Aorta (tissue), 5 donors: ENCODE results near the gene PLXNA4. TPM values are rescaled to one million over a fixed set of nuclear protein-coding genes. Genes with fewer than 3 reads are reported as not detected.

Source experiments
- ATAC-seq: fragments of 200-7000 bp; cut with Tn5 transposase; one replicate; pipeline ENCODE4 v1.9.1; 2022; ENCODE audit warnings: moderate library complexity; ENCODE audit not compliant: low FRiP score
- DNase-seq, 2 donors: peaks; one replicate each; pipeline ENCODE4 v3.0.0-alpha.2; 2020
- H3K27ac ChIP-seq, 2 donors: one replicate each; pipeline ENCODE4 v1.5.1; 2013; ENCODE audit warnings: low read length in 2 of 2, mild to moderate bottlenecking in 2 of 2, moderate library complexity in 2 of 2, control low read depth in 1 of 2, inconsistent platforms in 1 of 2, low read depth in 1 of 2
- H3K27me3 ChIP-seq, 2 donors: one replicate each; pipeline ENCODE4 v1.6.1; 2013; ENCODE audit warnings: control low read depth in 1 of 2, low read length in 1 of 2, mild to moderate bottlenecking in 1 of 2, moderate library complexity in 1 of 2; ENCODE audit not compliant: insufficient read depth in 2 of 2, control insufficient read depth in 1 of 2
- H3K36me3 ChIP-seq, 2 donors: one replicate each; pipeline ENCODE4 v1.6.1; 2013; ENCODE audit warnings: control low read depth in 1 of 2, low read length in 1 of 2, mild to moderate bottlenecking in 1 of 2; ENCODE audit not compliant: insufficient read depth in 2 of 2, control insufficient read depth in 1 of 2
- H3K4me1 ChIP-seq, 2 donors: one replicate each; pipeline ENCODE4 v1.6.1; 2013; ENCODE audit warnings: low read length in 2 of 2, control low read depth in 1 of 2, mild to moderate bottlenecking in 1 of 2, moderate library complexity in 1 of 2; ENCODE audit not compliant: insufficient read depth in 2 of 2, control insufficient read depth in 1 of 2
- H3K4me3 ChIP-seq, 2 donors: one replicate each; pipeline ENCODE4 v1.5.1; 2013; ENCODE audit warnings: low read length in 2 of 2, control low read depth in 1 of 2, mild to moderate bottlenecking in 1 of 2
- H3K9me3 ChIP-seq: one replicate; pipeline ENCODE4 v1.6.1; 2013; ENCODE audit warnings: mild to moderate bottlenecking, low read length; ENCODE audit not compliant: control insufficient read depth
- WGBS, 2 donors: extraction: QIAGEN DNeasy Blood & Tissue Kit; methylation state at CpG; one replicate each; pipeline ENCODE4 v1.1.7; 2013; 5-methylcytosine and 5-hydroxymethylcytosine counted together
- intact Hi-C, 2 donors: fragments of 100-400 bp; cut with DNase I; formaldehyde crosslinking; loops; one replicate each; pipeline versions ENCODE4 v1.14.2 to v1.15.0; 2022
- polyA plus RNA-seq, 2 donors: library from polyadenylated mRNA; stranded (reverse); fragments of 200-250 nt; gene quantifications; one replicate each; pipeline ENCODE4 v1.2.3, GENCODE V29; 2013
- total RNA-seq, 2 donors: library from RNA; stranded (reverse); fragmentation: NEBNext Ultra II Directional; extraction: Animal tissue kit (Norgen Biotek cat#: 25700); gene quantifications; one replicate each; pipeline ENCODE4 v1.2.1, GENCODE V29; 2021
- donor health status: healthy with polysubstance abuse.
- donor health status: Bipolar disorder and iron deficiency.
- donor health status: DM: no; HTN: no; CAD: no.
- donor health status: DM: no; HTN: no; CAD: no.
- donor health status: DM: yes; HTN: yes; CAD: no.

The PLXNA4 gene
- total and polyA plus RNA-seq, 4 donors = 0.59 to 30.1 (median 12.0) TPM

DNA sequence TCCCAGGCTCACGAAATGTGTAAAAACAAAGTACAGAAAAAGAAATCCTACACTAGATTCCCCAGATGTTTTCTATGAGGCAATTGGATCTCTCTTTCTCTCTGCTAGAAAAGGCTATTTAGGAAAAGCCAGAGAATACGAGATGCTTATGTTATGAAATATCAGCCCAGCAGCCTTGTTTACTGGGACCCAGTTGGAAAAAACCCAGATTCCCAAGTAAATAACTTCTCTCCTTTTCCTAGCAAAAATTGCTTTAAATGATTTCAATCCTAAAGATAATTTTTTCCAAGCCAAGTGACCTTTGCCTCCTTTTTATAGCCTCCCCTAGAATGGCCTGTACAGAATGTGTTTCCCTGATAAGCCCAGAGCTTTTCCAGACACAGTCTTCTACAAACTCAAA lies 199.3 kb downstream of the PLXNA4 start:
- WGBS, 2 donors = 10 to 11% methylated on average over 2 of the region's 2 CpGs
- DNase-seq = no peak
- no peaks in the 10 kb centered on the region for H3K27me3 ChIP-seq
- H3K36me3 ChIP-seq = no peaks in the 10 kb centered on the region
- no peak overlapping the region for H3K4me3 ChIP-seq
- no peak for ATAC-seq
- H3K9me3 ChIP-seq = no peaks in the 10 kb centered on the region
- intact Hi-C loops = no loop called here
- peaks cover 0 to 4% of the 10 kb centered on the region in 2 donors for H3K4me1 ChIP-seq
- H3K27ac ChIP-seq = no peak overlapping the region

DNA sequence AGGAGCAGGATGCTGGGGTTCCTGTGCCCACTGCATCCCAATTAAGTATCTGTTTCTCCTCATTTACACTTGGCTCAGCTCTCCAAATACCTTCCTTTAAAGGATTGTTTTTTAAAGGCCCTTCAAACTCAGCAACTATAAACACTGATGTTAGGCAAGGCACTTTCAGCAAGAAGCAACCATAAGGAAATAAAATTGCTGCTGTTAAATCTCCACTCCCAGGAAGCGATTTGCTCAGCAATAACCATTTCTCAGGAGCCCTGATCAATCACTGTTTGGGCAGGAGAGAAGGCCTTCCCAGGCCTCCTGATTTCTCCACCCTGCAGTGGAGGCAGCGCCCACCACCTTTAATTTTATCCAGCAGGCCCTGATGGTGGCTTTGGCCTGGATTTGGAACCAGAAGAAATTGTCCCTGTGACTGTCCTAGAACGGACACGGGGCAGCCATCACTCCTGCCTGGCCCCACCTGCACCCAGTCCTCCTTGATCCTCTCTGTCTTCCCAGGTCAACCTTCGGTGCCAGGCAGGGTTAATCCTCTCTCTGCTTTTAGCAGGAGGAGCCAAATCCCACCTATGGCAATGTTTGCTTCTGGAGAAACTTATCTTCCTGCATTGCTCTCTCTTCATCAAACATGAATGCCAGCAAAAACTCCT lies 199.8 kb downstream of the PLXNA4 start:
- 48 to 52% methylated on average over 5 of the region's 5 CpGs for WGBS, 2 donors
- H3K27ac ChIP-seq = peak overlapping the region in 1 of 2 donors; percentile 73

DNA sequence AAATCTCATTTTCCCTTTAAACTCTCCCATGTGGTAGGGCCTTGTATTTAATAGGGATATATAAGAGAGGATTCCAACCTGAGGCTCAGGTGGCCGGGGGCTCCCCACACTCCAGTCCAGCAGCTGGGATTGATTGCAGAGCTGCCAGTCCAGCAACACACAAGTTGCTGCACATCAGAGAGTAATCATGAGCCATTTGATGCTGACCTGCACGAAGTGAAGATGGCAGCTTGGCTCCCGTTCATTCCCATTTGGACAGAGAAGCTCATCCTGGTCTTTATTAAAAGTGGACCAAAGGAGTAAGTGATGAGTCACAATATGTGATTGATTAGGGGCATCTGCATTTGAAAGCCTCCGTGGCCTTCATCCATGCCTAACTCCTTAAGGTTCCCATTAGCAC lies 202.4 kb downstream of the PLXNA4 start:
- no peak overlapping the region for H3K4me3 ChIP-seq
- no peaks in the 10 kb centered on the region for H3K4me1 ChIP-seq
- H3K27me3 ChIP-seq = no peaks in the 10 kb centered on the region
- ATAC-seq (no peak), DNase-seq (no peak)
- WGBS, 2 donors = 94 to 95% methylated on average over 4 of the region's 4 CpGs
- H3K27ac ChIP-seq = no peak overlapping the region
- intact Hi-C loops = no loop called here
- no peaks in the 10 kb centered on the region for H3K9me3 ChIP-seq
- H3K36me3 ChIP-seq = no peaks in the 10 kb centered on the region

More for the DNA sequence above, 199.8 kb downstream of the PLXNA4 start:
- peaks cover 0 to 4% of the 10 kb centered on the region in 2 donors for H3K4me1 ChIP-seq
- H3K9me3 ChIP-seq = no peaks in the 10 kb centered on the region
- no peaks in the 10 kb centered on the region for H3K36me3 ChIP-seq
- DNase-seq (no peak), ATAC-seq (no peak)
- no peak overlapping the region for H3K4me3 ChIP-seq
- no peaks in the 10 kb centered on the region for H3K27me3 ChIP-seq
- intact Hi-C loops = no loop called here

DNA sequence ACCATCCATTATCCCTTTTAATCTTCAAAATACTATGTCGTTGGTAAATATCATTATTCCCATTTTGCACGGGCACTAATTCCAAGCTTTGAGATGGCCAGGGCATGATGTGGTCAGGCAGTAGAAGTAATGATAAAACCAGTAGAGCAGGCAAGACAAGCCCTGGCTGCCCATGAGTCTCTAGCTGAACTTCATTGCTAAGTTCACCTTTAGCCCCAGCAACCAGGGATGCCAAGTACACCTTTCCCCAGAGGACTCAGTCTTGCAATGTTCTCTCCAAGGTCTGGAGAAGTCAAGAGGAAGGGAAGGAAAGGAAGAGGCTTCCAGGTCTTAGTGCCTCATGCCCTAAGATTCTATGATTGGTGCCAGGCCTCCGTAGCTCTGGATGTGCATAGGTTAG lies 203.2 kb downstream of the PLXNA4 start:
- intact Hi-C loops = no loop called here
- no peak for DNase-seq
- Histone ChIP-seq H3K27me3 (no peaks in the 10 kb centered on the region), H3K9me3 (no peaks in the 10 kb centered on the region), H3K4me3 (no peak overlapping the region), H3K4me1 (no peaks in the 10 kb centered on the region), H3K27ac (no peak overlapping the region), H3K36me3 (no peaks in the 10 kb centered on the region)
- ATAC-seq = no peak
- WGBS, 2 donors = 93 to 95% methylated on average over 3 of the region's 3 CpGs

DNA sequence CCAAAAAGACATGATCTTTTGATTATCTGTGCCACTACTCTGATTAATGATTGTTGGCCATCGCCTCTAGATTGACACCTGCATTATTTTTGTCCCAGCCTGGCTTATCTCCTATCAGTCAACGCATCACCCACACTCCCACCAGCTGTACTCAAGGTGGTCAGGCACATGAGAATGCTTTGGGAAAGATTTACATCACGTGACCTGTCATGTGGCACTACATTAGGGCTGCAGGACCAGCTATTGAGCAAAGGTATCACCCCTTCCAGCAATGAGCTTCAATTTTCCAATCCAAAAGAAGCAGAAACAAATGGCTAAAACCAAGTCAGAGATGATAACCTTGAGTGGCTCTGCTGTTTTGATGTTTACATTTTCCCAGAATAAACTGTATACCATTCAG lies 204.3 kb downstream of the PLXNA4 start:
- Histone ChIP-seq H3K36me3 (no peaks in the 10 kb centered on the region), H3K27me3 (no peaks in the 10 kb centered on the region), H3K4me1 (no peaks in the 10 kb centered on the region), H3K27ac (no peak overlapping the region), H3K4me3 (no peak overlapping the region), H3K9me3 (no peaks in the 10 kb centered on the region)
- ATAC-seq (no peak), DNase-seq (no peak)
- WGBS, 2 donors = 92 to 93% methylated on average over 3 of the region's 3 CpGs
- intact Hi-C loops = no loop called here

DNA sequence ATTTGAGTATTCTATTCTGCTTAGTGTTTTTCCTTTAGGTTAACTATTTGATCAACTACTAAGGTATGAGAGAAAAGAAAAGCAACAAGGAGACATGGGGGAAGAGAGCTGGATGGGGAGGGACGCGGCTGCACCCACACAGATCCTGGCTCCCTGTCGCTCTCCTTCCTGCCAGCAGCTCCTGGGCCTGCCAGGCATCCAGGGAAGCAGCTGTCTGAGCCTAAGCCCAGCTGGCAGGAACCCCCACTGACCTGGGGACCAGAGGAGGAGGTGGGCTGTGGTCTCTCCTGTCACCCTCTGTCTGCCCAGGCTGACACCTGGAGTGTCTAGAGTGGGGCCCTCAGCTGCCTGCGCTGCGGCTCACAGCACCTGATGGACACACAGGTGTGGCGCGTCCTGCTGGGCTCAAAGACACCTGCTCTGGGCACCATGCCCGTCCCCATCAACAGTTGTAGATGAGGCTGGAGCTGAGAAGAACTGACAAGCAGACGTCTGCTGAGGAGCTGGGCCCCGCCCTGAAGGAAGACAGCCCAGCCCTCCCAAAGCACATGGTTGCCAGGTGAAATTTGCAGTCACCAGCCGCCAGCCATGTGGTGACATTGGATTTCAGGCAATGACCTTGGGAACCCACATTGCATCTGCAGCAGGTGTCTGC lies 207.9 kb downstream of the PLXNA4 start:
- ATAC-seq = no peak
- intact Hi-C loops = no loop called here

DNA sequence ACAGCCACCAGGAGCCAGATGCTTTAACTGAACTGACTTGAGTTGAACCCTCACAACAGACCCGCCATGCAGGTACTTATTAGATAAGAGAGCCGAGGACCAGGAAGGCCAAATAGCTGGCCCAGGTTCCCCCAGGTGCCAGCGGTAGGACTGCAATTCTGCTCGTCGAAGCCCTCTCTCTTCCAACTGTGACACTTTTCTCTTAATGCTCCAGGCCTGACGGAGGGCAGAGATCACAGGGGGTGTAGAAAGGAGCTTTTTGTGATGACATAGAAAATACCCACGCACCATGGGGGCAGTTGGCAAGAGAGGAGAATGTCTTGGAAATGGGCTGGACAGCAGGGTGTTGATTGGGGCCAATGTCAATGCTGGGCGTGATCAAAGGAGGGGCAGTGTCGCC lies 208.5 kb downstream of the PLXNA4 start:
- Histone ChIP-seq H3K4me1 (no peaks in the 10 kb centered on the region), H3K27ac (no peak overlapping the region), H3K27me3 (no peaks in the 10 kb centered on the region), H3K9me3 (no peaks in the 10 kb centered on the region), H3K4me3 (no peak overlapping the region), H3K36me3 (no peaks in the 10 kb centered on the region)
- no peak for DNase-seq
- no peak for ATAC-seq
- WGBS, 2 donors = 89 to 91% methylated on average over 9 of the region's 9 CpGs
- intact Hi-C loops = no loop called here

More for the DNA sequence above, 207.9 kb downstream of the PLXNA4 start:
- Histone ChIP-seq H3K36me3 (no peaks in the 10 kb centered on the region), H3K9me3 (no peaks in the 10 kb centered on the region), H3K27ac (no peak overlapping the region), H3K4me1 (no peaks in the 10 kb centered on the region), H3K27me3 (no peaks in the 10 kb centered on the region), H3K4me3 (no peak overlapping the region)
- 77% methylated on average over 11 of the region's 11 CpGs for WGBS, 2 donors
- DNase-seq = no peak

DNA sequence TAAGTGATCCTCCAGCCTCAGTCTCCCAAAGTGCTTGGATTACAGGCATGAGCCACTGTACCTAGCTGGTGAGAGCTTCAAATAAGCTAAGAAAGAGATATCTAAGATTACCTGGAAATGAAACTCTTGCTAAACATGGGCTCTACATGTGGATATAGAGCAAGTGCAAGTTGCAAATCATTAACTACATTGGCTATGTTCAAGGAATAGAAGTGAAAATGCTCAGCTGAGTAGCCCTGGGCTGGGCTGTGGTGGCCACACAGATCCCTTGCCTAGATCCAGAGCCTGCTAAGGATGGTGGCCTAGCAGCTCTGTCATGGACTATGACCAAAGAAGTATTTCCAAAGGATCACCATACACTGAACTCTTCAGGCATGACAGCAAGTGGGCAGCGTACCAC lies 209.3 kb downstream of the PLXNA4 start:
- Histone ChIP-seq H3K36me3 (no peaks in the 10 kb centered on the region), H3K27me3 (no peaks in the 10 kb centered on the region), H3K9me3 (no peaks in the 10 kb centered on the region), H3K4me1 (no peaks in the 10 kb centered on the region), H3K27ac (no peak overlapping the region), H3K4me3 (no peak overlapping the region)
- DNase-seq (no peak), ATAC-seq (no peak)
- 96 to 99% methylated on average over 1 of the region's 1 CpG for WGBS, 2 donors
- intact Hi-C loops = no loop called here

DNA sequence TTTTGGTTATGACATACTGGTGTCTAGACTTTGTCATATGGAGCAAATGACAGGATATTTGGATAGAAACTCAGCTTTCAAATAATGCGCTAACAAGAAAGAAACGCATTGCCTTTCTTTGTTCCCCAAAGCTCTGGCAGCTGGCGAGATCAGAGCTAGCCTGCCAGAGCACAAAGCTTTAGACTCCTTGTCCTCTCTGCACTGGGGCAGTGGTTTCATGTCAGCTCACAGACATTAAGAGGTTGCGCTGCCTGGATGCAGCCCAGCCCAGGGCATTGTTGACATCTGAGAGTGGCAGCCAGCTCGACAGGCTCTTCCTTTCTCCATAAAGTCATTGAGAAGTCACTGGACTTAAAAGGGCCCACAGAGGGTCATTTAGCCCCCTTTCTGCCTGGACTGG lies 212.0 kb downstream of the PLXNA4 start:
- Histone ChIP-seq H3K4me1 (no peaks in the 10 kb centered on the region), H3K36me3 (no peaks in the 10 kb centered on the region), H3K9me3 (no peaks in the 10 kb centered on the region), H3K4me3 (no peak overlapping the region), H3K27ac (no peak overlapping the region), H3K27me3 (no peaks in the 10 kb centered on the region)
- 90 to 93% methylated on average over 5 of the region's 5 CpGs for WGBS, 2 donors
- ATAC-seq = no peak
- DNase-seq = no peak
- intact Hi-C loops = no loop called here
